DMS153 treated with DMSO at 0.1 percent for 48 hours (cell line): ENCODE data around the gene DNASE1L3.
"Not testable (repeated sequence)": the region's sequence is repeated elsewhere in the genome, so short reads cannot be mapped to it uniquely, and the experiment has no call there.

ENCODE experiments used
- DNase-seq: peaks from one replicate; lab custom pipeline; 2025; ENCODE audit not compliant: unreplicated experiment; lab: John Stamatoyannopoulos, UW

The DNASE1L3 gene, protein sequence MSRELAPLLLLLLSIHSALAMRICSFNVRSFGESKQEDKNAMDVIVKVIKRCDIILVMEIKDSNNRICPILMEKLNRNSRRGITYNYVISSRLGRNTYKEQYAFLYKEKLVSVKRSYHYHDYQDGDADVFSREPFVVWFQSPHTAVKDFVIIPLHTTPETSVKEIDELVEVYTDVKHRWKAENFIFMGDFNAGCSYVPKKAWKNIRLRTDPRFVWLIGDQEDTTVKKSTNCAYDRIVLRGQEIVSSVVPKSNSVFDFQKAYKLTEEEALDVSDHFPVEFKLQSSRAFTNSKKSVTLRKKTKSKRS

DNA sequence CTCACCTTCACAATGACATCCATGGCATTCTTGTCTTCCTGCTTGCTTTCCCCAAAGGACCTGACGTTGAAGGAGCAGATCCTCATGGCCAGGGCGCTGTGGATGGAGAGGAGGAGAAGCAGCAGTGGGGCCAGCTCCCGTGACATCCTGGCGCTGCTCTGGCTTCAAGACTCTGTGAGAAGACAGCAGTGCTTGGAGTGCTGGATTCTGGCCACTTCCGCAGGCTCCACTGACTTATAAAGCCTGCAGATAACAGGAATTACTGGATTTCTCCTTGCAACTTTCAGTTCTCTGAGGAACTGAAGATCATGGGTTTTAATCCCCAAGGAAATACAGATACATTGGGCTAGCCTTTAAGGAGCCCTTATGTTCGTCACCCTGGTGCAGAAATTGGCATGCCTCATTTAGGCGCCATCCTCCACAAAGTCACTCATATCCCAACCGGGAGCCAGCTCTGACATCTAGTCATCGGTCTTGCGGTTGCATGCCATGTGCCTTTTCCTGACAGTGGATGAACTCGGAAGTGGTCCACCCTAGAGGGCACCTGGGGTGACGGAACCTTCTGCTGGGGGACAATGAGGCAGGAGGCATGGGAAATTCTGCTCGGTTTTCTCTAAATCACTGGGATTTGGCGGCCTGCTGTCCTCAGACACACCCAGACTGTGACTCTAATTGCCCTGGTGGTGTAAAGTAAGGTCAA is at the start of gene DNASE1L3:
Gene DNASE1L3 (minus strand): TSS at position 212 of the 700 bp plus-strand sequence. CDS start 66 bp downstream, at position 146.
- no peak for DNase-seq

DNA sequence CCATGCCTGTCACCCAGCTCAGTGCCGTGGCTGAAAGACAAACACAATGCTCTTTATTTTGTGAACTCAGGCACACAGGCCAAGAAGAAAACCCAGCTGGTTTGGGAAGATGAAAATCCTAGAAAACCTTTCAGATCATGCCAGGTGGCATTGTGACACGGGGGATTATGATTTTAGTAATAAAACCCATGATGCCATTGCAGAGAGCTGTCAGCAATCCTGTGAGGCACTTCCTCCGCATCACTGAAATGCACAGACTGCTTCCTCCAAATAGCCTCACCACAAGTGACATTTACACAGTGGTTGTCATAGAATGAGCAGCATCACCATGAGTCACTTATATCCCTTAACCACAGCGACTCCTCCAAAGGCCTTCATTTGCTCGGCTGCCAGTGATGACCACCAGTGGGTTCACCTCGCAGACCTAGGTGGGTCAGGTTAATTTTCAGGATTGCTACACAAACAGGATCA is 49.5 kb upstream of the DNASE1L3 start:
- no peak for DNase-seq

DNA sequence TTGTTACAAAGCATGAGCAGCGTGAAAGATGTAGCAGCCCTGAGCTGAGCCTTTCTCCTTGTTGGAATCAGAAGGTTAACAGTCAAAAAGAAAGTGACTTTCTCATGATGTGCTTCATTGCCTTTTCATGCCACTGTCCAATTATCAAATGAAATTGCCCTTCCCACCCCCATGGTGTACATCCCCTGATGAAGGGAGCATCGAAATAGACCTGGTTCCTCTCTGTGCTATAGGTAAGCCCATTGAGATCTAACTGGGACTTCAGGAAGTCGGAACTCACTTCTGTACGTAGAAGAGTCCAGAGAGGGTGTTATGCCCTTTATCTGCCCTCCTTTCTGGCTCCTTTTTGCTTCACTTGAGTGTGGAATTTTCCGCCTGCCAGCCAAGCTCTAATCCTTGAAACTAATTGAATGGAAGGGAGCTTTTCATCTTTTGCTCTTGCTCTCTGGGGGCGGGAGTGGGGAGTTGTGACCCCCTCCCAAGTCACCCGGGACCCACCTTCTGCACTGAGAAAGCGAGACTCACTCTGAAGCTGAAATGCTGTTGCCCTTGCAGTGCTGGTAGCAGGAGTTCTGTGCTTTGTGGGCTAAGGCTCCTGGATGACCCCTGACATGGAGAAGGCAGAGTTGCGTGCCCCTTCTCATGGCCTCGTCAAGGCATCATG is 47.8 kb upstream of the DNASE1L3 start:
- DNase-seq, result no peak

DNA sequence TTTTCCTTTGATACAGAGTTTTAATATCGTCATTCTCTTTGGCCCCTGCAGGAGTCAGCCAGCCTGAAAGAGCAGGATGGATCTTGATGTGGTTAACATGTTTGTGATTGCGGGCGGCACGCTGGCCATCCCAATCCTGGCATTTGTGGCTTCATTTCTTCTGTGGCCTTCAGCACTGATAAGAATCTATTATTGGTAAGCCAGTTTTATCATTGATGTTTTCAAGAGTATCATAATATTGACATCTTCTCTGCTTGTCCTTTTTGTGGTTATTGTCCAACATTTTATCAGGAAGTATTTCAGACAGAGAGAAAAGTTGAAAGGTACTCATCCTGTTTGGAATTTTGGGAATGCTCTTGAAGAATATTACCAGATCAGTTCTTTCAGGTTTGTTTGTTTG is 45.7 kb upstream of the DNASE1L3 start:
- no peak for DNase-seq

DNA sequence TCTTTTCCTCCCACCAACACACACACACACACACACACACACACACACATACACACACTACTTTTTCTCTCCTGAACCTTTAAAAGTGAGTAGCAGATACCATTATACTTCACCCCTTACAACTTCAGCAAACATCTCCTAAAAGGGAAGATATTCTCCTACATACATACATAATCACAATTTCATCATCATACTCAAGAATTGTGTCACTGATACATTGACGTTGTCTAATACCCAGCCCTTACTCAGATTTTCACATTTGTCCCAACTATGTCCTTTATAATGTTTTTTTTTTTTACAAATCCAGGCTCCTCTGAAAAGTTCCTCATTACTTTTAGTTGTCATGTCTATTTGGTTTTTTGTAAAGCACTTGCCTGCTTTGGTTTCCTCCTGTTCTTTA is 45.3 kb upstream of the DNASE1L3 start:
- no peak for DNase-seq

DNA sequence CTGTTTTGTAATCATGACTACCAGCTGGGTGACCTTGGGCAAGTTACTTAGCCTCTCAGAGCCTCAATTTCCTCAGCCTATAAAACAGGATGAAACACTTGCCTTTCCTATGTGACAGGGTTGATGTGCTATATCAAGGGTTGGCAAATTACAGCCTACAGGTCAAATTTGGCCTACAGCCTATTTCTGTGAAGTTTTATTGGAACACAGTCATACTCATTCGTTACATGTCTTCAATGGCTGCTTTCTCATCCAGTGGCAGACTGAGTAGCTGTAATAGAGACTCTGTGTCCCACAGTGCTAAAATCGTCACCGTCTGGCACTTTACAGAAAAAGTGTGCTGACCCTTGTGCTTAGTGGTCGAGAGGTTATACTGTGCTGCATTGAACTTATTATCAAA is 43.4 kb upstream of the DNASE1L3 start:
- no peak for DNase-seq

DNA sequence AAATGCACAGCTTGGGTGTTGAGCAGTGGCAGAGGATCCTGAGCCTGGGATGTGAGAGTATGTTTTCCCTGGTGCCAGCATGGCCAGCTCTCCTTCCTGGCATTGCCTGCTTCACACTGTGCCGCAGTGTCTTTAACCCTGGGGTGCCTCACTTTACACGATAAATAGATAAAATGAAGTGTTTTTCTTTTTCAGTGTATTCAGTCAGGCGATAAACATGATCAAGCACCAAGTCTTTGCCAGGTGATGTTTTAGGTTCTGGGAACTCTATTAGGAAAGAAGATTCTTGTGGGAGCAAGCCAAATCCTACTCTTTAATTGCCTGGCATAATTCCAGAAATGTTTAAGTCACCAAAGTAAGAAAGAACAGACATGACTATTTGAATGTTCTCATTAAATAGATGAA is 40.9 kb upstream of the DNASE1L3 start:
- no peak for DNase-seq

DNA sequence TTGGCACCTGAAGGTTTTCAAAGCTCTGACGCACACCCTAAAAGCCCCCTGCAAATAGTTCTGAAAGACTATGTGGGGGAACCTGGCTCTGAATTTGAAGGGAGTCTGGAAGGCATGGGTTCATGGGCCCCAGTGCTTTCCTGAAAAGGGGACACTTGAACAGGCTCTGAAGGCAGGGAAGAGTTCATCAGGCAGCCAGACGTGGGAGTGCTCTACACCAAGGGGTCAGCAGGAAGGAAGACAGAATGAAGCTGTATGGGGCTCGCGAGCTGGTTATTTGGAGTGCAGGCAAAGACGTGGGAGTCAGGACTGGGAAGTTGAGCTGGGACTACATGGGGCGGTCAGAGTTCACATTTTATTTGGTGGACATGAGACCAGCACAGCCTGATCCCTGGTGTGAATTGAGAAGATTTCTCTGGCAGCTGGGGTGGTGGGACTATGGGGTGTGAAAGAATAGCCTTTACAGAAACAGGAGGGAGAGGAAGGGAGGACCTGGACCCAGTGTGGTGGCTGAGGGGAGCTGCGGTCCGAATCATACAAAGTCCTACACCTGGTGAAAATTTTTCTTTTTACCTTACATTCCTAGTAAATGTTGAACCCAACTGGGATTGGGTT is 39.4 kb upstream of the DNASE1L3 start:
- no peak for DNase-seq

DNA sequence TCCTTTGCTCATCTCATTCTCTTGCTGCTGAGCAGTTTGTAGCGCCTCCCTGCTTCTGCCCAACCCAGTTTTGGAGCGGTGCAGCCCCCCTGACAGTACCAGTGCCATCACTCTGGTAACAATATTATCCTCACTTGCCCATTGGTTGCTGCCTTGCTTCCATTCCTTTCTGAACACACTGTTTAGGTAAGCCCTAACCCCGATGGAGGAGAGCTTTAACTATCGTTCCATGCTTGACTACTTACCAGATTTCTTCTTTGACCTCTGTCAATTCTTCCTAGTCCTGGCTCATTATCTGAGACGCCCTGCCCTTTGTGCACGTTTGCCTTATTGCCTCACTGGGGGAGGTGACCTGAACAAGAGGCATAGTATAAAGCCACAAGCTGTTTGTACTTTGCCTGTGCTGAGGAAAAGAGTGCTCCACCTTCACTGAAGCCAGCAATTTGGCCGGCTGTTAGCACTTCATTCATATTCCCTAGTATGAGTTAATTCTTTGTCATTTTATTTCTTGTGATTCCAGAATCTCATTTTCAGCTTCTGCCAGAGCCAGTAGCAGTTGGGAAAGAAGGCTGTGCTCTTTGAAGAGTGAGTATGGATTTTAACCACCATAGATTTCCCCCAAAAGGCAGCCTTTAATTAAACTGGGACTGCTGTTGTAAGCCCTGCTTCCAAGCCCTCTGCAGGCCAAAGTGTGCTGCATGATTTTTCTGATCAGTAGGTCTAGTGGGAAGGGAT is 38.8 kb upstream of the DNASE1L3 start:
- DNase-seq, result no peak

DNA sequence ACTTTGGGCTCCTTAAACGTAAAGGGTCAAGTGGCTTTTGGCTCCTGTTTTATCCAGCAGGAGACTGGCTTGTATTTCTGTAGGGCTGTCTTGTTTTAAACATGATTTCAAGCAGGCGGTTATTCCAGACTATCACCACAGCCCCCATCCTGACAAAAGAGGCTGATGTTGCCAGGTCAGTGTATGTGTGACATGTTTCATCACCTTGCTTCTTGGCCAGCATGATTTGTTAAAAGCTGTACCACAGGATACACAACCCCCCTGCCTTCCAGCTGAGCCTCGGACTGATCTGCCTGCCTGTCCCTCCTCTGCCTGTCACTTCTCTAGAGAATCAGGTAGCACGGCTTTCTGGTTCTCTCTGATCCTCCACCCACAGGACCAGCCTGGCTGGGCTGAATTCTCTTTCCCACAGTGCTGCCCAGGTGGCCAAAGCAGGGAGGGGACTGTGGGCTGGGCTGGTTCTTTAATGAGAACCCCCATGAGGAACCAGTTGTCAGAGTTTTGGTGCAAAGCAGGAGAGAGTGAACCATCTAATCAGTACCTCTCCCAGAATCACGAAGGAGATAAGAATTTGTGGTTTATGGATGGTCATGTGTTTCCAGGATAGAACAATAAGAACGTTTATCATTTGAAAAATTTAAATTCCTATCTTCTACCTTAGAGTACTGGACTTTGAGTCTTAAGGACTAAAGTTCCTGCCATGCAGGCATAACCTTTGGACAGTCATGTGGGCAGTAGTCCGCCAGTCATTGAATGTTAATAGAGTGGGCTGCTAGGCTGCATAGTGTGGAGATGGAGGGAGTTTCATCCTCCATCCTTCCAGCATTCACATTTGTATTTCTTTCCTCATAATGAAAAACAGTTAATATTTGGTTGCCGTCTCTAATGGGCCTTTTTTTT is 35.6 kb upstream of the DNASE1L3 start:
- no peak for DNase-seq

DNA sequence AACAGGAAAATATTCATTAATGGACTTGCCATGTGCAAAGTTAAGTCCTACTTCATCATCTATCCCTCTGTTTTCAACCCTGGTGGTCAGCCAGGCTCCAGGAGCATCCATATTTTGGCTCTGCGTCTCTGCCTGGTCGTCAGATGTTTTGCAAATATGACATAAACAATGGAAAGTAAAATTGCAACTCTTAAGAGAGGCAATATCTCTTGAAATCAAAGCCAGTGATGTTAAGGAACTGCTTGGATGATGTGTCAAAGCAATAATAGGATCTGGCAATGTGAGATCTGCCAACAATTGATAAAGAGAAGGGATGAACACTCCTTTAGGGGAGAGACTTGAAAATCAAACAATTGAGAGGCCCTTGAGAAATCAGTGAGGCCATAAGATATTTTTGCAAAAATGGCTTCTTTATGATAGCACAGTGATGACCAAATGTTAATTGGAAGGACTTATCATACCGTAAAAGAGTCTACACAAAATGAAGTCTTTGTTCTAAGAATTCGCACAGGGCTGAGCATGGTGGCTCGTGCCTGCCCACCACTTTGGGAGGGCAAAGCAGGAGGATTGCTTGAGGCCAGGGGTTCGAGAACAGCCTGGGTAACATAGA is 33.3 kb upstream of the DNASE1L3 start:
- no peak for DNase-seq

DNA sequence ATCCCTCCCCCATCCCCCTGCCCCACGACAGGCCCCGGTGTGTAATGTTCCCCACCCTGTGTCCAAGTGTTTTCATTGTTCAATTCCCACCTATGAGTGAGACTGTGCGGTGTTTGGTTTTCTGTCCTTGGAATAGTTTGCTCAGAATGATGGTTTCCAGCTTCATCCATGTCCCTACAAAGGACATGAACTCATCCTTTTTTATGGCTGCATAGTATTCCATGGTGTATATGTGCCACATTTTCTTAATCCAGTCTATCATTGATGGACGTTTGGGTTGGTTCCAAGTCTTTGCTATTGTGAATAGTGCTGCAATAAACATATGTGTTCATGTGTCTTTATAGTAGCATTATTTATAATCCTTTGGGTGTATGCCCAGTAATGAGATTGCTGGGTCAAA is 32.1 kb upstream of the DNASE1L3 start:
- not testable (repeated sequence) for DNase-seq

DNA sequence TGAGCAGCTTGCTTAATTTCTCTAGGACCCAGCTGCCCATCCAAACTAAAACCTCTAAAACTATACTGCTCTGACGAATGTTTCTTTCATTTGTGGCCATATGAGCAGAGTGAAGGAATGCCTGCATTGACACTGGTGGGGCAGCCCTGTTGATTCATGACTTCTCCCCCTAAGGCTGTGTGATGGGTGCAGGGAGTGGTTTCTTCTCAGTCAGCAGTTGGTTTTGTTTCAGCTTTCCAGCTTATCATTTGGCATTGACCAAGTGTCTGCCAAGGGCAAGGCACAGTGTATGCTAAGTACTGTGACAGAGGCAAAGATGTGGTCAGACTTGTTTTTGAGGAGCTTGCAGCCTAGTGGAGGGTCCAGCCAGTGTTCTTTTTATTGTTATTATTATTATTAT is 31.6 kb upstream of the DNASE1L3 start:
- no peak for DNase-seq

DNA sequence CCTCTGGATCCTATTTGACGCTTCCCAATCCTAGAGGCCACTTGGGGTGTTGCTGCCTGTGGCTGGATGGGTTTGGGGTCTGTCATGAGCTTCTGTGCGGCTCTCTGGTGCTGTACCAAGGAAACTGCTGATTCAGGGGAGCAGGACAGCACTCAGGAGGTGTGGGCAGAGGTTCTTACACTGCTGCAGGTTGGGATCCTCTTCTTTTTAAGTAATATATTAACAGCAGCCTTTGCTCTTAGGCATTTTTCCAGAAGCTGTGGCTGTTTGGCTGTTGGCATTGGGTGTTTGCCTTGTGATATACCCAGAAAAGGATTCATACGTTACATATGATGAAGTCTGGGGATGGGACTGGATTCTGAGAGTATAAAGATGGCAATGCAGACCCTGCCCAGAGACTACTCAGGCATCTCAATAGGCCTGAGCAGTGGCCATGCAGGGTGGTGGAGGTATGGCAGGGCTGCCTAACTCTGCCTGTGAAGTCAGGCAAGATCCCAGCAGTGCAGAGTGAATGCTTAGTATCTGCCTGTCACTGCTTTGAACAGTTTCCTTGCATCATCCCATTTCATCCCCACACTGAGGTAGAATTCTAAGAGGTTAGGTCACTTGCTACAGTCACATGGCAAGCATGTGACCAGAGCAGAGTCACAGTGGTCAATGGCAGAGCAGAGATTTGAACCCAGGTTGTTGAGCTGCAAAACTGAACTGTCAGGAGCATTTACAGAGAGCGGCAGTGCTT is 30.7 kb upstream of the DNASE1L3 start:
- no peak for DNase-seq

DNA sequence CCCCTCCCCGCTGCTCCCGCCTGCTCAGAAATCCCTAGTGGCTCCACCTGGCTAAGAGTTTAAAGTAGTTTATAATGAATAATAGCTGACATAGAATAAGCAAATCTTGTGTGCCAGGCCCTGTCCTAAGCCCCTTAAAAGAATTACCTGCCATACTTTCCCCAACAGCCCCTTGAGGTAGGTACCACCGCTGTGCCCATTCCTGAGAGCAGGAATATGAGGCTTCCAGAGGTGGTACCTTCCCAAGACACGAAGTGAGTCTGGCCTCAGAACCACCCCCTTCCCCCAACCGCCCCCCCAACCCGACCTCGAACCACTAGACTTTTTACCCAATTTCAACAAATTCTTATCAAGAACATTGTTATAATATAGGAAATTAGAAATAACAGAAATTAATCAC is 28.1 kb upstream of the DNASE1L3 start:
- DNase-seq, result no peak

DNA sequence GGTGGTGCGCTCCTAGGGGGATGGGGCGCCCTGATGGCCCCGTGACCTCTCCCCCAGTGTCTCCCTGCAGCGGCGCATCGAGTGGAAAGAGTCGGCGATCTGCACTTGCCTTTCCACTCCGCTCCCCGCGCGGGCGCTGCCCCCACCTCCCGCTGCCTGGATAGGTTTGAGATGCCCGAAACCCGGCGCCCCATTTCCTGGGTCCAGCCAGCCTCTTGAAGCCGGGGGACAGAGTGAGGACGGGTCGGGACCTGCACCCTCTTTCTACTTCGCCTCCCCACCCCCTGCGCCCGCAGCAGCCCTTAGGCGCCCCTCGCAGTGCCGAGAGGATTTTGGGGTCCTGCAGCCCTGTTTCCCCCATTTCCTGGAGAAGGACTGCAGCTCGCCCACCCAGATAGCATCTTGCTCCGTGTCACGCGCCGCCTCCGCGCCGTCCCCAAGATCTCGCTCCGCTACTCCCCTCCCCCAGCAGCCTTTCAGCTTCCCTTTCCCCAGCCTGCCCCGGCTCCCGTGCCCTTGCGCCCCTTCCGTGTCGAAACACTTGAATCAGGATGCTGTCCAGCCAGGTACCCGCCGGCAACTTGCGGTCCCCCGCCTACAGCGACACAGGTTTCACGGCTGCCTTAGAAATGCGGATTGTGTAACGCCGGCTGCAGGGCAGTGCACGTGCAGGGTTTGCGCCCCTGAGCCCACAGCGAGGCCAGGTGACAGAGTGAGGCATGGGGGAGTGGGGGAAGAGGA is 27.3 kb upstream of the DNASE1L3 start:
- no peak for DNase-seq

DNA sequence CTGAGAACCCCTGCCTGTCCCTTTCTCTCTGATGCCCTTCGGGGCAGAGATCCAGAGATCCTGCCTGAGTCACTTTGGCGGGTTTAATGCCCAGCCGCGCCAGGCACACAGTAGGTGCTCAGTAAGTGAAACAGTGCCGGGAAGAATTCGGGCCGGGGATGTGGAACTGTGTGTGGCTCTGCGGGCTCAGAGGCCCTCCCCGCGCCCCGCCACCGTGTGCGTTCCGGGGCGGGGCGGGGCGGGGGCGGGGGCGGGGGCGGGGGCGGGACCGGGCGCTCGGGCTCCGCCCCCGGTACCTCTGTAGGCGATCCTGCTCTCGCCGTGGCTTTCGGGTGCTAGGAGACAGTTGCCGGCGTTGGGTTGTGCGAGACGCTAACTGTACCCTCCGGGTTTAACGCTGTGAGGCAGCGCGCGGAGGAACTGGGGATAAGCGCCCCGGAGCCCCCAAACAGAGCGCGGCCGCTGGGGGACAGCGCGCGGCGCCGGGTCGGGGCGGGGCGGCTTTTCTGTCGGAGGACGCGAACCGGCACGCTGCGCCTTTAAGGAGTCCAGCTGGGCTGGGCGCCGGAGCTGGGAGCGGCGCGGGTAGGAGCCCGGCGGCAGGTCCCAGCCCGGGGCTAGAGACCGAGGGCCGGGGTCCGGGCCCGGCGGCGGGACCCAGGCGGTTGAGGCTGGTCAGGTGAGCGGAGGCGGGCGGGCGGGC is 26.6 kb upstream of the DNASE1L3 start, which contains the start of gene ABHD6:
Gene ABHD6 (plus strand): TSS at position 555 of the 703 bp plus-strand sequence. CDS start 18,795 bp downstream, outside the sequence.
- DNase-seq, result no peak
